HEK293T (cell line): Measurements from ENCODE around the gene TRAF3.

ENCODE experiments used
- ARNT ChIP-seq: fragments of 450-650 bp; IDR thresholded peaks from 2 replicates; pipeline ENCODE4 v1.6.1; 2017; ENCODE audit warnings: mild to moderate bottlenecking
- BHLHE40 ChIP-seq: fragments of 450-650 bp; IDR thresholded peaks from 2 replicates; pipeline ENCODE4 v1.6.1; 2016; ENCODE audit warnings: mild to moderate bottlenecking, moderate library complexity, borderline replicate concordance
- CTBP1 ChIP-seq: fragments of 450-650 bp; IDR thresholded peaks from 2 replicates; pipeline ENCODE4 v1.6.1; 2016; ENCODE audit warnings: borderline replicate concordance
- FOXA1 ChIP-seq: fragments of 450-650 bp; IDR thresholded peaks from 2 replicates; pipeline ENCODE4 v1.6.1; 2016; ENCODE audit warnings: mild to moderate bottlenecking
- FOXK2 ChIP-seq: fragments of 450-650 bp; IDR thresholded peaks from 2 replicates; pipeline ENCODE4 v1.6.1; 2016; ENCODE audit warnings: mild to moderate bottlenecking
- HDGF ChIP-seq: fragments of 450-650 bp; IDR thresholded peaks from 2 replicates; pipeline ENCODE4 v1.6.1; 2017; ENCODE audit warnings: antibody characterized with exemption, borderline replicate concordance
- L3MBTL2 ChIP-seq: fragments of 450-650 bp; conservative IDR thresholded peaks from 2 replicates; pipeline ENCODE4 v1.6.1; 2016; ENCODE audit warnings: mild to moderate bottlenecking
- NFRKB ChIP-seq: fragments of 450-650 bp; IDR thresholded peaks from 2 replicates; pipeline ENCODE4 v1.6.1; 2016; ENCODE audit warnings: mild to moderate bottlenecking, moderate library complexity
- PKNOX1 ChIP-seq: fragments of 450-650 bp; IDR thresholded peaks from 2 replicates; pipeline ENCODE4 v1.6.1; 2016
- SP1 ChIP-seq: fragments of 450-650 bp; IDR thresholded peaks from 2 replicates; pipeline ENCODE4 v1.6.1; 2017
- SUZ12 ChIP-seq: fragments of 450-650 bp; IDR thresholded peaks from 2 replicates; pipeline ENCODE4 v1.6.1; 2016; ENCODE audit warnings: mild to moderate bottlenecking
- TARDBP ChIP-seq: fragments of 450-650 bp; IDR thresholded peaks from 2 replicates; pipeline ENCODE4 v1.6.1; 2016

- TF ChIP-seq CTBP1, result no peak
- TF ChIP-seq L3MBTL2, result no peak
- TF ChIP-seq ARNT, result no peak
- TF ChIP-seq SP1, result no peak
- TF ChIP-seq SUZ12, result no peak
- TF ChIP-seq PKNOX1, result no peak
- no peak for TF ChIP-seq BHLHE40
- TF ChIP-seq TARDBP, result no peak
- no peak for TF ChIP-seq FOXA1
- TF ChIP-seq HDGF, result no peak
- no peak for TF ChIP-seq NFRKB
- TF ChIP-seq FOXK2, result no peak
These were observed 42.0 kb downstream of the TRAF3 start for GRCh38 chr14:102819176-102819628.
